ENCODE results near the gene CPHXL2. TPM values are rescaled to one million over a fixed set of nuclear protein-coding genes. Genes with fewer than 3 reads are reported as not detected.

Gene CPHXL2
- total RNA-seq, 1 donor from 2014 or later: not detected

GRCh38 chr16:75630052-75630451 is 46.8 kb downstream of the CPHXL2 start:
- DNase-seq (ENCODE audit: extremely low spot score, unreplicated experiment): no peak
- Mint-ChIP-seq H3K27me3 (ENCODE audit: unreplicated experiment) (no peaks in the 10 kb centered on the region), H3K9me3 (ENCODE audit: unreplicated experiment) (no peaks in the 10 kb centered on the region), H3K4me1 (ENCODE audit: unreplicated experiment) (no peaks in the 10 kb centered on the region), H3K4me3 (ENCODE audit: unreplicated experiment) (no peak overlapping the region), H3K36me3 (ENCODE audit: unreplicated experiment) (peaks cover 57% of the 10 kb centered on the region), H3K27ac (ENCODE audit: unreplicated experiment) (no peak overlapping the region)
- no peak for TF ChIP-seq CTCF (IDR thresholded peaks at IDR 0.05)

GRCh38 chr16:75629132-75629531 is 47.7 kb downstream of the CPHXL2 start:
- no peaks in the 10 kb centered on the region for H3K4me1 Mint-ChIP-seq (ENCODE audit: unreplicated experiment)

GRCh38 chr16:75628351-75628750 is 48.5 kb downstream of the CPHXL2 start:
- Mint-ChIP-seq H3K27ac (ENCODE audit: unreplicated experiment) (no peak overlapping the region), H3K27me3 (ENCODE audit: unreplicated experiment) (no peaks in the 10 kb centered on the region), H3K4me3 (ENCODE audit: unreplicated experiment) (no peak overlapping the region), H3K9me3 (ENCODE audit: unreplicated experiment) (no peaks in the 10 kb centered on the region), H3K36me3 (ENCODE audit: unreplicated experiment) (peaks cover 46% of the 10 kb centered on the region), H3K4me1 (ENCODE audit: unreplicated experiment) (peaks cover 2% of the 10 kb centered on the region)
- no peak for TF ChIP-seq CTCF (IDR thresholded peaks at IDR 0.05)
- no peak for DNase-seq (ENCODE audit: extremely low spot score, unreplicated experiment)

More at GRCh38 chr16:75629132-75629531, 47.7 kb downstream of the CPHXL2 start:
- H3K9me3 Mint-ChIP-seq (ENCODE audit: unreplicated experiment): no peaks in the 10 kb centered on the region
- H3K36me3 Mint-ChIP-seq (ENCODE audit: unreplicated experiment): peaks cover 53% of the 10 kb centered on the region
- TF ChIP-seq CTCF (IDR thresholded peaks at IDR 0.05): no peak
- H3K27me3 Mint-ChIP-seq (ENCODE audit: unreplicated experiment): no peaks in the 10 kb centered on the region
- no peak overlapping the region for H3K27ac Mint-ChIP-seq (ENCODE audit: unreplicated experiment)
- DNase-seq (ENCODE audit: extremely low spot score, unreplicated experiment): no peak
- H3K4me3 Mint-ChIP-seq (ENCODE audit: unreplicated experiment): no peak overlapping the region

GRCh38 chr16:75627851-75628250 is 49.0 kb downstream of the CPHXL2 start:
- Mint-ChIP-seq H3K4me1 (ENCODE audit: unreplicated experiment) (peaks cover 6% of the 10 kb centered on the region), H3K27me3 (ENCODE audit: unreplicated experiment) (no peaks in the 10 kb centered on the region), H3K4me3 (ENCODE audit: unreplicated experiment) (no peak overlapping the region), H3K36me3 (ENCODE audit: unreplicated experiment) (peaks cover 42% of the 10 kb centered on the region), H3K27ac (ENCODE audit: unreplicated experiment) (no peak overlapping the region), H3K9me3 (ENCODE audit: unreplicated experiment) (no peaks in the 10 kb centered on the region)
- DNase-seq (ENCODE audit: extremely low spot score, unreplicated experiment): no peak
- TF ChIP-seq CTCF (IDR thresholded peaks at IDR 0.05): no peak

GRCh38 chr16:75626806-75627205 is 50.0 kb downstream of the CPHXL2 start:
- no peak overlapping the region for H3K4me3 Mint-ChIP-seq (ENCODE audit: unreplicated experiment)
- TF ChIP-seq CTCF (IDR thresholded peaks at IDR 0.05): no peak
- no peaks in the 10 kb centered on the region for H3K9me3 Mint-ChIP-seq (ENCODE audit: unreplicated experiment)
- peaks cover 39% of the 10 kb centered on the region for H3K36me3 Mint-ChIP-seq (ENCODE audit: unreplicated experiment)
- H3K27ac Mint-ChIP-seq (ENCODE audit: unreplicated experiment): no peak overlapping the region
- no peak for DNase-seq (ENCODE audit: extremely low spot score, unreplicated experiment)
- H3K4me1 Mint-ChIP-seq (ENCODE audit: unreplicated experiment): peaks cover 14% of the 10 kb centered on the region
- H3K27me3 Mint-ChIP-seq (ENCODE audit: unreplicated experiment): no peaks in the 10 kb centered on the region
